ENCODE results near the gene PRM3.

- no peak for TF ChIP-seq CTCF (IDR thresholded peaks at IDR 0.05)
- TF ChIP-seq POLR2AphosphoS5 (IDR thresholded peaks at IDR 0.05) = no peak
- TF ChIP-seq POLR2A (IDR thresholded peaks at IDR 0.05) = no peak
- no peak for TF ChIP-seq EP300 (IDR thresholded peaks at IDR 0.05)
Measured at GRCh38 chr16:11289202-11289601, 15.8 kb upstream of the PRM3 start.

Data from sigmoid colon (tissue), 4 donors.